Fibroblast of gingiva (primary cell): ENCODE measurements around the gene ZSCAN12.
"Not testable (repeated sequence)": the region's sequence is repeated elsewhere in the genome, so short reads cannot be mapped to it uniquely, and the experiment has no call there.

Source experiments
- DNase-seq: peaks from one replicate; pipeline ENCODE4 v3.0.0-alpha.2; 2011; ENCODE audit warnings: low read depth

Gene ZSCAN12

DNA sequence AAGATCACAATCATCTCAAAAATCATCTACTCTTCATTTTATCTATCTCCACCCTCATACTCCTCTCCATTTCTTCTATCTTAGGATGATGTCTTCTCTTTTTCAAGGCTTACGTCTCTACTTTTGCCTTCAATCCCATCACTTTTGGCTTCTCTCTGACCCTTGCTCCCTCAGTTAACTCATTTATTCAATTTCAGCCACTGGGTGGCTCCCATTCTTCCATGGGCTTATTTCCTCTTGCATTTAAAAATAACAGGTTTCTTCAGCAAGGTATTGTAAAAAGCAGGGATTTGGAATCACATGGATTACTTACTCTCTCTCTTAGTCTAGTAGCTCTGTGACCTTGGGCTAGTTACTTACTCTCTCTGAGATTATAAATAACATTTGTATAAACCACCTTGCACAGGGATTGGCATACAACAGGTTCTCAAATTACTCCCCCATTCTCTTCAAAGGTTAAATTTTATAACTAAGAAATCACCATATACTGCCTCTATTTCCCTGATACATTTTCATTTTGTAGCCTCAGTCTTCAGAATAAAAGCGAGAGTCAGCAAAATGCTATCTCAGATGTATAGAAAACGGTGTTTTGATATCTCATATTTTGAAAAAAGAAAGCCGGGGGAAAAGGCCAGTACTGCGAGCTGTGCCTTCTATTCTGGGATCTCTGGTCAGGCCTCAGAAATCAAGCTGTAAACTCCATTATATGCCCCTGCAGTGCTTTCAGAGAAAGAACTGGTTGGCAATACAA, 5.5 kb downstream of the ZSCAN12 start:
- DNase-seq, result no peak

DNA sequence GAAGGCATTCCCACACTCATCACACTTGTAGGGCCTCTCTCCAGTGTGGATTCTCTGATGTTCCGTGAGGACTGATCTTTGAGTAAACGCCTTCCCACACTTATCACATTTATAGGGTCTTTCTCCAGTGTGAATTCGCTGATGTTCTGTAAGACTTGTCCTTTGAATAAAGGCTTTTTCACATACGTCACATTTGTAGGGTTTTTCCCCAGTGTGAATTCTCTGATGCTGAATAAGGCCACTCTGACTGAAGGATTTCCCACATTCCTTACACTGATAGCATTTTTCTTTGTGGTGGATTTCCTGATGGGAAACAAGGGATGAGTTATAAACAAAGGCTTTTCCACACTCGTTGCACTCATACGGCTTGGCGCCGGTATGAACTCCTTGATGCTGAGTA, 8.9 kb downstream of the ZSCAN12 start:
- DNase-seq, result no peak

DNA sequence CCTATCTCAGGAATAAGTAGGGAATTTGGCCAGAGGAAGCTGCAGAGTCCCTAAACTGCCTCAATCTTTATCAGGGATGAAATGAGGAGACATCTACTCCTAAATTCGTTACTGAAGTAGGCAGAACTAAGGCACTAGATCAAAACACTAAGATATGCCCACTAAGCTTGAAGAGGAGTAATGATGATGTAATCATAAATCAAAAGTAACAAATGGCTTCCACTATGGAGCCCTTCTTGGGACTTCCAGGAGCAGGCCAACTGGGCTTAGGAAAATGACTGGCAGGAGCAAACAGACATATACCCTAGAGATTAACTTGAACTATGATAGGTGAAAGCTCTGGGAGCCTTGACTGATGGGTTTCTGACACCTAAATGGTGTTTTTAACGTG, 15.4 kb downstream of the ZSCAN12 start:
- no peak for DNase-seq

DNA sequence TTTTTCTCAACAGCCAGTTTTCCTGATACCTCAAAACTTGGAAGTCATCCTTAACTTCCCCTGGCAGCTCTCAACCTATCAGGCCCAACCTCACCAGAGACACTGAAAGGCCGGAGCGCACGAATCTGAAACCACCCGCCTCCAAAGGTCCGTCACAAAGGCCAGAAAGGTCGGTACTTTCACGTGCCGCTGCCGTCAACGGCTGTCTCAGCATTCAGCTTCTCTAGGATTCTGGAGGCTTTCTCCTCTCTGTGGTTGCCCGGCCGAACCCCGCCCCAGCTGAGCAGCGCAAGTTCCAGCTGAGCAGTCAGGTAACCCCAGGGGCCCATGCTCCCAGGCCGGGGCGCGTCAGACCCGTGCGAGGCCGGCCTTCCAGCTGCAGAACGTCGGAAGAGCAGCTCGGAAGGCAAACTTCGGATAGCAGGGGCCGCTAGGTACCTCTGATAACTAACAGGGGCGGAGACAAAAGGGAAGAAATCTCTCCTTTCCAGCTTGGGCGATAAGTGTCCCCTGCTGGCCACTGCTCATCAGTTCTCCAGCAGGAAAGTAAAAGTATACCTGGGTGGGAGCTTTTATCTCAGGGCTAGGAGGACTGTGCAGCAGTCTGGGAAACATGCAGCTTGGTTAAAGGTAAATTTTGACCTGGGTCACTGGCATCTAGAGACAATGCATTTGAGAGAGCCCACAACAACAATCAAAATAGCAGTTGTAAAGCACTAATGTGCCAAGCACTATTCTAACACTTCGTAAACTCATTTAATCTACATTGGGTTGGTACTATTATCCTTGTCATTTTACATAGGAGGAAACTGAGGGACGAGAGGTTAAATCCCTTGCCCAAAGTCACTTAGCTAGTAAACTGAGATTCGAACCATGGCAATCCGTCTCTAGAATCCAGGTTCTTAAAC, 16.1 kb downstream of the ZSCAN12 start:
- DNase-seq, result peak; percentile 86

GRCh38 chr6:28380381-28380780, 19.2 kb downstream of the ZSCAN12 start:
- no peak for DNase-seq

DNA sequence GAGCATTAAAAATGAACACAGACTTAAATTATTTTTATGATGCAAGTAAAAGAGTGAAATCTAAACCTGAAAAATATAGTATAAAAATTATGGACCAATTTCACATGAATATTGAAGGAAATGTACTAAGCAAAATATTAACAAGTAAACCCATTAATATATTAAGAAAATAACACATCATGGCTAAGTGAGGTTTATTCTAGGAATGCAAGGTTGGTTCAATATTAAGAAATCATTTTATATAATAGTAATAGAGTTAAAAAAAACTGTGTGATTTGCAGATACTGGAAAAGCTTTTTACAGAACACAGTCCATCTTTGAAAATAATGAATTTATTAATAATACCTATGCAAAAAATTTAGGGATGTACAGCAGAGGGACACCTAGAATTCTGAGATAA, 20.9 kb downstream of the ZSCAN12 start:
- DNase-seq, result no peak

DNA sequence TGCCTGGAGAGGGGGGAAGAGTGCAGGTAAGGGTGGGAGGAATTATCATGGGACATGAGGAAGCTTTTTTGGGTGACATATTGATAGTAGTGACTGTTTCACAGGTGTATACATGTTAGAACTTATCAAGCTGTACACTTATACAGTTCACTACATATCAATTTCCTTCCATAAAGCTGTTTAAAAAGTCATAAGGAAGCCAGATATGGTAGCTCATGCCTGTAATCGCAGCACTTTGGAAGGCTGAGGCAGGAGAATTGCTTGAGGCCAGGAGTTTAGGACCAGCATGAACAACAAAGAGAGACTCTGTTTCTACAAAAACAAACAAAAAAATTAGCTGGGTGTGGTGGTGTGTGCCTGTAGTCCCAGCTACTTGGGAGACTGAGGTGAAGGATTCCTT, 21.7 kb downstream of the ZSCAN12 start:
- DNase-seq, result no peak

- no peak for DNase-seq
Observed at GRCh38 chr6:28373925-28374324, 25.6 kb downstream of the ZSCAN12 start.

- no peak for DNase-seq
Observed at GRCh38 chr6:28371706-28372451, 27.7 kb downstream of the ZSCAN12 start.

DNA sequence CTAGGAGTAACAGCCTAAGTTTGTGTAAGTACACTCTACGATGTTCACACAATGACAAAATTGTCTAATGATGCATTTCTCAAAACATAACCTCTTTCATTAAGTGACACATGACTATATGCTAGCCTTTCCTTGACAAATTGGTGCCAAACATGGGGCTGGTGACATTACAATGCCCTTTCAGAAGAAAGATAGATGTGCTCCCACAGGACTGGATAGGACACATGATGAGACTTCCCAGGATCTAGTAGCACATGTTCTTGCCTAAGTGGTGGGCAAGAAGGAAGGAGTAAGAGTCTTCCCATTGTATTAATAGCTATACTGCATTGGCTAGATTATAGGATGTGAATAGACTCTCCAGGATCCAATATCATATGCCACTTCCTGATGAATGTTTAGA, 28.3 kb downstream of the ZSCAN12 start:
- no peak for DNase-seq

GRCh38 chr6:28370440-28370839, 29.1 kb downstream of the ZSCAN12 start:
- no peak for DNase-seq

DNA sequence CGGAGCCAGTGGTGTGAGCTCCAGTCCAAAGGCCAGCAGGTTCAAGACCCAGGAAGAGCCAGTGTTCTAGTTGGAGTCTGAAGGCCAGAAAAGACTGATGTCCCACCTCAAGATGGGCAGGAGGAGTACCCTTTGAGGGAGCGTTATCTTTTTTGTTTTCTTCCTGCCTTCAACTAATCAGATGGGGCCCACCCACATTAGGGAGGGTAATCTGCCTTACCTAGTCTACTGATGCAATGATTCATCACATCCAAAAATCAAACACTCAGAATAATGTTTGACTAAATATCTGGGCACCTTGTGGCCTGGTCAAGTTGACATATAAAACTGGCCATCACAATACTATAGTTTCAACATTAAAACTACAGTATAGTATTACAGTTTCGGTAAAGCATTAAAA, 30.1 kb downstream of the ZSCAN12 start:
- DNase-seq, result no peak

DNA sequence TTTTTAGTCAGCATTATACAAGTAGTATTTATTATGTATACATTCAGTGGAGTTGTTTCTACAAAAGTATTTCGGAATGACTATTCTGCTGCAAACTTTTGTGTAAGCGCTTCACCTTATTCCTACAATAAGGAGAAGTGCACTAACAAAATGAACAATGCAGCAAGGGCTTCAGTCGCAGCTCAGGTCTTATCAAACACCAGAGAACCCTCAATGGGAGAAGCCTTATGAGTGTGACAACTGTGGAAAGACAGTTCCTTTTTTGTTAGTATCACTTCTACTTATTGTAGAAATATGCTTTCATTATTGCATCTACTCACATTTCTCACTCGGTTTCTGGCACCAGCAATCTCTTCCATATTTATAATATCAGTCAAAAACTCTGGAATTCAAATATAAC, 31.0 kb downstream of the ZSCAN12 start:
- no peak for DNase-seq

- not testable (repeated sequence) for DNase-seq
Observed at GRCh38 chr6:28365590-28365989, 34.0 kb downstream of the ZSCAN12 start.

- no peak for DNase-seq
Observed at GRCh38 chr6:28360961-28361360, 38.6 kb downstream of the ZSCAN12 start.

DNA sequence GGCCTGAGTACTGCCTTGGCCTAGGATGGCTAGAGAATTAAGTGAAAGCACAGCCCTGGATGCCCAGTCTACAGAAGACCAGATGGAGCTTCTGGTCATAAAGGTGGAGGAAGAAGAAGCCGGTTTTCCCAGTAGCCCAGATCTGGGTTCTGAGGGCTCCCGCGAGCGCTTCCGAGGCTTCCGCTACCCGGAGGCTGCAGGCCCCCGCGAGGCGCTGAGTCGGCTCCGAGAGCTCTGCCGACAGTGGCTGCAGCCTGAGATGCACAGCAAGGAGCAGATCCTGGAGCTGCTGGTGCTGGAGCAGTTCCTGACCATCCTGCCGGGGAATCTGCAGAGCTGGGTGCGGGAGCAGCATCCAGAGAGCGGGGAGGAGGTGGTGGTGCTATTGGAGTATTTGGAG, 40.0 kb downstream of the ZSCAN12 start:
- not testable (repeated sequence) for DNase-seq

GRCh38 chr6:28357036-28357435, 42.5 kb downstream of the ZSCAN12 start:
- no peak for DNase-seq

- no peak for DNase-seq
Observed at GRCh38 chr6:28356666-28357020, 42.9 kb downstream of the ZSCAN12 start.

DNA sequence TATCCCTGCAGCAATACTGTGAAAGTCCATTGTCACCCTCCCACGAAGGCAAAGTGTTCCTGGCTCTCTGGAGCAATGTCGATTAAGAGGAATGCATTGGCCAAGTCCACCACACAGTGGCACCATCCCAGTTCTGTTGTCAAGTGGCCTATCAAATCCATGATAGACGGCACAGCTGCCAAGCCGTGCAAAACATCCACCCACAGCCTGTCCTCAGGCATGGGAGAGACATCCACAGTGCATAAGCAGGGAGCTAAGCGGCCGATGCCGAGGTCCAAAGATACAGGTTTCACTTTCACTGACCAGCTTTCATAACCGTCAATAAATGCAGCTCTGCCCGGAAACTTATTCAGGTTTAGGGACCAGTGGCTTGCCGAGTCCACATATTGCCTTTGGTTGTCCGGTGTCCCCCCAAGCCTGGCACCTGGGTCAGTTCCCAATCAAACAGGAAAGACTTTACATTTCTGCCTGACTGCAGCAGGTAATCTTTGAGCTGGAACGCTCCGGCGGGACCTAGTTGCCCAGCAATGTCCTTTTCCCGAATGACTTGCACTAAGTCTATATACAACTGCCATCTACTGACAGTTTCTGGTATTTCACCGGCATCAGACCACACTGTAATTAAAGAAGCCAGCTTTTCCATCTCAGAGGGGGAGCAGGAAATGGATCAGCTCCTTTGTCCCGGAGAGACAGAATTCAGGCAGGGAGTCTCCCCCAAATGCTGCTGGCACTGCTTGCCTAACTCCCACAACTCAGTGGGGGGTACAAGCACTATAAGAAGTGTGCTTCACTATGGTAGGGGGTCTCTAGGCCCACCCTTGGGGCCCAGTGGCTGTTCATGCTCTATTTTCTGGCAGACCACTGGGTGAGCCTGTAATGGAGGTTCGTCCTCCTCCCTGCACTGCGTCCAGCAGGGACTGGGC, 43.5 kb downstream of the ZSCAN12 start:
- DNase-seq, result peak; percentile 84

DNA sequence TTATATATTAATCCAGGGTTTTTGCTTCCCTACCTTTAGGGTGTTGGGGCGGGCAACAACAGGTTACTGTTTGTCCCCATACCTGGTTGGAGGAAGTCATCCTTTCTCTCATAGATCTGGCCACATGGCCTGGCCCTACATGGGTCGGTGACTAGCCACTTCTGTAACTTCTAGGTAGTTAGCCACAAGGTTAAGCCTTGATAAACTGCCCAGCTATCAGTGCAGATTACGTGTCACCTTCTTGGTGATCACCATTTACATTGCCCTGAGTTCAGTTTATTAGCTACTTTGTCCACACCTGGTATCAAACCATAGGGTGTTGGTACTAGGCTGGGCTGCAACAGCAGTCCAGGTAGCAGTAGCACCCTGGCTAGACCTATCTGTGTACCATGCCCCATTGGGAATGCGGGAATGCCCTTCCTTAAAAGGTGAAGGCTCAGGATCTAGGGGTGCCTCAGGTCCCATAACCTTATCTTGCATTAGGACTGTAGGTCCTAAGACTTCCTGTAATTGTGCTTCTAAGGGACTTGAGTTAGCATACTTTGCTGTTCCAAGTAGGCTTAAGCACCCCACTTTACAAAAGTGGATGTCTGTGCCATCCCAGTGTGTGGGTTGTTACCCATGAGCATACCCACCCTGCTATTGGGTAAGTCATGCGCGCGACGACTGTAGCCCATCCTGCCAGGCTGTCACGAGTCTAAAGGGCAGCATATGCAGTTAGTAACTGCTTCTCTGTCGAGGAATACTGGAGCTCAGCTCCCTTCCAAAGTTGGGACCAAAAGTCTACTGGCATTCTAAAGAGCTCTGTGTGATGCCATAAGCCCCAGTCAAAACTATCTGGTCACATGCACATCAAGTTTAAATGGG, 44.6 kb downstream of the ZSCAN12 start:
- no peak for DNase-seq
